ENCODE measurements around the gene KIF11.

KIF11 gene

DNA sequence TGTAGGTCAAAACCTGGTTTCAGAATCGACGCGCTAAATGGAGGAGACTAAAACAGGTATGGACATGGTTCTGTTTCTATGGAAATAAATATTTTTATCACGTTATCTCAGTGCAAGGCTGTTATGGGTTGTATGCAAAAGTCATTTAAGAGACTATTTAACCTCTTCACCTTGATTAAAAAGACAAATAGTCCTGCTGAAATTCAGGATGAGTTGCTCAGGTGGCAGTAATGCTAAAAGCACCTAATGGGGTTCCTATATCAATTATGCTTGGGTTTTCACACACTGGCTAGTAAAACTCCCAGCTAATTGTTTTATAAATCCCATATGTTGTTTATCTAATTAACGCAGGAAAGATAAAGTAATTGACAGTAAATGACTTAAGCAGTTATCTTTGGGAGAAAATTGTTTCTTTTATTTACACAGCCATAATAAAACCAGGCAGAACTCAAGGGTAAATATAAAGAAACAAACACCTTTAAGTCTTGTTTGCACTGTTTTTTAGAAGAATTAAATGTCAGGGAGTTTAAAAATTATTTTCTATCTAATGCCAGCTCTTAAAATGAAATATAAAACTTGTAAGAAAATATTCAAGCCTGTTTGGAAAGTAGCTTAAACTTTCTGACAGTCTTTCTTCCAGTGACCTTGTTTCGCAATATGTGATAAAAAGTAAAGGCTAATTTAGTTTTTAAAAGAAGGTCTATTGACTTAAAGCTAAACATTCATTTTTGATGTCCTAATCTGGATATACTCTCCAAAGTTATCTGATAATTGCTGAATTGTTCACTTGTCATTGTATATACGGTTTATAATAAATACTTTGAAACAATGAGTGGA lies 100.0 kb downstream of the KIF11 start:
- no peak overlapping the region for H3K4me3 ChIP-seq (ENCODE audit: low read length)
- no peaks in the 10 kb centered on the region for H3K36me3 ChIP-seq (ENCODE audit: insufficient read depth, low read length)
- peaks cover 9% of the 10 kb centered on the region for H3K9me3 ChIP-seq (ENCODE audit: low read length)
- no peaks in the 10 kb centered on the region for H3K4me1 ChIP-seq (ENCODE audit: insufficient read depth, low read length)
- H2AFZ ChIP-seq (ENCODE audit: low read depth, low read length) = no peak overlapping the region
- peaks cover 96% of the 10 kb centered on the region for H3K27me3 ChIP-seq (ENCODE audit: insufficient read depth, low read length)

DNA sequence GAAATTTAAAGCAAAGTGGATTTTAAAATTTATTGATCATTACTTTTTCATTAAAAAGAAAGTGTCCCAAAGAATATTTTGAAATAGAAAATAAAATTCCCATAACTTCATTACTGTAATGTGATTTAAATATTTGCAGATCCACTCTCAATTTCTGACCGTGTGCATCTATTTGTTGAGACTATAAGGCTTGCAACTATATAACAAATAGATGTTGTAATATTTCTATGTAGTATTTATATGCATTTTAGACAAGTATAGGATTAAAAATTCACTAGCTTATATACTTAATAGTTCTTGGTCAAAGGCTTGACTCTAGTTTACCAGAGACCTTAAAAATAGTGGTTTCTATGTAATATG lies 100.6 kb downstream of the KIF11 start:
- Histone ChIP-seq H3K4me3 (ENCODE audit: low read length) (no peak overlapping the region), H3K36me3 (ENCODE audit: insufficient read depth, low read length) (no peaks in the 10 kb centered on the region), H3K9me3 (ENCODE audit: low read length) (peaks cover 5% of the 10 kb centered on the region), H3K27me3 (ENCODE audit: insufficient read depth, low read length) (peaks cover 96% of the 10 kb centered on the region), H2AFZ (ENCODE audit: low read depth, low read length) (no peak overlapping the region), H3K4me1 (ENCODE audit: insufficient read depth, low read length) (no peaks in the 10 kb centered on the region)

DNA sequence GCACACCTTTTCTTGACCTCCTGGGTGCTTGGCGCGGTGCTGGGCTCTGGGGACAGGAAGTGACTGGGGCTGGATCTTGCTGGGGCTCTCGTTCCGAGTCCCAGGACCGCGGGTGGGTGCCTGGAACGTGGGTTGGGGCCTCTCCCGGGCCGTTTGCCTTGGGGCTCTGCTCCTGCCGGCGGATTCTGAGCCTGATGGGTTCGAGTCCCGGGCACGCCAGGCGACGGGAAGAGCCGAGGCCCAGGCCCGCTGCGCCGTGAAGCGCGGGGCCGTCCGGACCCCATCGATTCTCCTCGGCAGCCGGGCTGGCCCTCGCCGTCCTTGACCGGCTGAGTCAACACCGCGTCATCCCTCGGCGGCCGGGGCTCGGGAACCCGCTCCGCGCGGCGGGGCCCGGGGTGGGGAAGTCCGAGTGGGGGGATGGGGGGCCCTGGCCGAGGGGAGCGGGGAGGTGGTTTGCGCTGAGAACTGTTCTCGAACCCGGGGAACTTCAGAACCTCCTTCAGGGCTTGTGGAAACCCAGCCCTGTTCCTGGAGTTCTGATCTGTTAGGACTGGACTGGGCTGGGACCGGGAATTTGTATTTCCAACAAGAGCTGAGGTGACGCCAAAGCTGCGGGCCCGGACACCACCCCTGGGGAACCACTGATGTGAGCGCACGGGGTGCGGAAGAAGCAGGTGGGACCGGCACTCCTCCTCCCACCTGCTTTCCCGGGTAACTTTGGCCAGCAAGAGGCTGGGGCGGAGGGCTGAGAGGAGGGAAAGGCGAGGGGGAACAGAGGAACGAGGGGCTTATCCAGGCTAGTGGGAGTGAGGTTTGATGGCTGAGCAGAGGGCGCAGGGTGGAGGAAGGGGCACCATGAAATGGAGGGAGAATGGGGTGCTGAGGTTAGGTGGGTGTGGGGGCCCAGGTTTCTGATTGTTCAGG lies 103.0 kb downstream of the KIF11 start:
- Histone ChIP-seq H3K27me3 (ENCODE audit: insufficient read depth, low read length) (peaks cover 83% of the 10 kb centered on the region), H2AFZ (ENCODE audit: low read depth, low read length) (peak overlapping the region; percentile 31), H3K4me1 (ENCODE audit: insufficient read depth, low read length) (peaks cover 7% of the 10 kb centered on the region)

DNA sequence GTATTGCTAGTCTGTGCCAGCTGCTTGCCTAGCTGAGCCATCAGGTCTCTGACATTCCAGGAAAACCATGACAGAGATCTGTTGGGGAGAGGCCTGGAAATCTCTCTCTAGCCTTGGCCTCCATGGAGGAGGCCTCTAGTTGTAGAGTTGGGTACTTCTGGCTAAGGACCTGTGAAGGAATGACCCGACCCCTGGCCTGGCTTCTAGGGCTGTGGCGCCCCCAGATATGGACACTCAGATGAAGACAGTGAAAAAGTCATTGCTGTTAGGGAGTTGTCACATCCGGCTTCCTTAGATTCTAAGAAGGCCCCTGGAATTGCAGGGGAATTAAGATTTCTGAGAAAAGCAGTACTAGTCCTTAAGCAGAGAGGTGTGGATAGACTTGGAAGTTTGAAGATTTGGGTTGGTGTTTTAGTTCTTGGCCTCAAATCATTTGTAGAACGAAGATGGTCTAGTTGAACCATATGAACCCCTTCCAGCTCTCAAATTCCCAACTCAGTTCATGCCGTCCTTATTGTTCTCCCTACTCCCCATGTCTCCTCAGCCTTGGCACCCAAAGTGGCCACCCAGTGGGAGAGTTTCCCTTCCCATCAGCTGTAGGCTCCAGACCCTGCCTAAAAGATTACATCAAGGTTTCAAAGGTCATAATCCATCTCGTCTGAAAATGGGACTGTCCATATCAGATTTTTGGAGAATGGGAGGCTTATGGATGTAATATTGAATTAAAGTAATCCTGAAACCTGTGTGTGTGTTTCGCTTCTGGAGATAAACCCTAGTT lies 103.9 kb downstream of the KIF11 start:
- H3K36me3 ChIP-seq (ENCODE audit: insufficient read depth, low read length) = no peaks in the 10 kb centered on the region
- peaks cover 3% of the 10 kb centered on the region for H3K9me3 ChIP-seq (ENCODE audit: low read length)
- peaks cover 7% of the 10 kb centered on the region for H3K4me1 ChIP-seq (ENCODE audit: insufficient read depth, low read length)
- no peak overlapping the region for H2AFZ ChIP-seq (ENCODE audit: low read depth, low read length)
- H3K27me3 ChIP-seq (ENCODE audit: insufficient read depth, low read length) = peaks cover 78% of the 10 kb centered on the region
- no peak overlapping the region for H3K4me3 ChIP-seq (ENCODE audit: low read length)

More for the DNA sequence above, 103.0 kb downstream of the KIF11 start:
- H3K36me3 ChIP-seq (ENCODE audit: insufficient read depth, low read length) = no peaks in the 10 kb centered on the region
- no peak overlapping the region for H3K4me3 ChIP-seq (ENCODE audit: low read length)
- H3K9me3 ChIP-seq (ENCODE audit: low read length) = peaks cover 6% of the 10 kb centered on the region

DNA sequence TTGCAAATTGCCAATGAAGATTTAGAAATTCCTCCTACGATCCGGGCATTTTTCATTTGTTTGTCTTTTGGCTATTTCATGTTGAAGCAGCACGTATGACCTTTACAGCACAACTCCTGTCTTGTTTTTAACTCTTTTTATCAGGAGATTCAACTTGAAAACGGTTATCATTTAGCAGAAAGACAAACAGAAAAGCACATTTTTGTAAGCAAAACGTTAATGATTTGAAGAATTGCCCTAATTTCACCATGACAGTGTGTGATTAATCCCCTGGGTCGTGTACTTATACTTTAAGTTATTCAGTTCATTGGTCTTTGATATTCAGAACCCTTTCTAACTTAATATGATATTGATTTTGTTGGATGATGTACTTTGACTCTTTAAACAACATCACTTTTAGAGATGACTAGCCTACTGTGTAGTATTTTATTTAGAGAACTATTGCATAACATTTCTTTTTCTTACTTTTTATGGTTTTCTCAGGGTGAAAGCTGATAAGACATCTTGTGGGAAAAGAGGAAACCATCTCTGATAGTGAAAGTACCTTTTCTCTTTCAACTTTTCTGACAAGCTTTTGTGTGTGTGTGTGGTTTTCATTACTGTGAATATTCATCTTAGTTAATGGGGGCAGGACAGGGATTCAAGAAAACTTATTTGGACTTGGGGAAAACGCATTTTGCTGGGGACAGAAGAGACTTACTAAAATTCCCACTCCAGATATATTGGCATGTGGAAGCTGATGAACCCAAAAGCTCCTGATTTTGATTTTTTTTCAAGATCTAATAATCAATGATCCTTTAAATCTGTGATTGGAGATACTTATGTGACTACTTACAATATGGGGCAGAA lies 105.0 kb downstream of the KIF11 start:
- Histone ChIP-seq H3K9me3 (ENCODE audit: low read length) (peaks cover 2% of the 10 kb centered on the region), H3K4me1 (ENCODE audit: insufficient read depth, low read length) (peaks cover 7% of the 10 kb centered on the region), H3K27me3 (ENCODE audit: insufficient read depth, low read length) (peaks cover 68% of the 10 kb centered on the region), H3K4me3 (ENCODE audit: low read length) (no peak overlapping the region), H3K36me3 (ENCODE audit: insufficient read depth, low read length) (no peaks in the 10 kb centered on the region), H2AFZ (ENCODE audit: low read depth, low read length) (no peak overlapping the region)

DNA sequence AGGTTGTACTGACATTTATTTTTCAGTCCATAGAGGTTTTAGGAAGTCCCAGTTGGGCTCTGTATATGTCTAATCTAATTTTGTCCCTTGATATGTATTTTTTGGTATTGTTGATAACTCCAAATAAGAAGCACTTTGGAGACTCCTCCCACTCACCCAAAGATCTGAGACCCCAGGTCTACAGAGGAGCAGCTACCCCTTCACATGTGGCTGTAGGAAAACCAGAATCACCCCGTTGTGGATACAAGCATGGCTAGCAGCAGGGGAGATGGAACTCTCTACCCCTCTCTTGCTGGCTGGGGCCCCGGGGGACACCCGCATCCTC lies 106.2 kb downstream of the KIF11 start:
- peak overlapping the region; percentile 53 for H3K4me3 ChIP-seq (ENCODE audit: low read length)
- H3K27me3 ChIP-seq (ENCODE audit: insufficient read depth, low read length) = peaks cover 55% of the 10 kb centered on the region
- H2AFZ ChIP-seq (ENCODE audit: low read depth, low read length) = peak overlapping the region; percentile 98
- H3K4me1 ChIP-seq (ENCODE audit: insufficient read depth, low read length) = peaks cover 7% of the 10 kb centered on the region
- no peaks in the 10 kb centered on the region for H3K36me3 ChIP-seq (ENCODE audit: insufficient read depth, low read length)
- peaks cover 2% of the 10 kb centered on the region for H3K9me3 ChIP-seq (ENCODE audit: low read length)

DNA sequence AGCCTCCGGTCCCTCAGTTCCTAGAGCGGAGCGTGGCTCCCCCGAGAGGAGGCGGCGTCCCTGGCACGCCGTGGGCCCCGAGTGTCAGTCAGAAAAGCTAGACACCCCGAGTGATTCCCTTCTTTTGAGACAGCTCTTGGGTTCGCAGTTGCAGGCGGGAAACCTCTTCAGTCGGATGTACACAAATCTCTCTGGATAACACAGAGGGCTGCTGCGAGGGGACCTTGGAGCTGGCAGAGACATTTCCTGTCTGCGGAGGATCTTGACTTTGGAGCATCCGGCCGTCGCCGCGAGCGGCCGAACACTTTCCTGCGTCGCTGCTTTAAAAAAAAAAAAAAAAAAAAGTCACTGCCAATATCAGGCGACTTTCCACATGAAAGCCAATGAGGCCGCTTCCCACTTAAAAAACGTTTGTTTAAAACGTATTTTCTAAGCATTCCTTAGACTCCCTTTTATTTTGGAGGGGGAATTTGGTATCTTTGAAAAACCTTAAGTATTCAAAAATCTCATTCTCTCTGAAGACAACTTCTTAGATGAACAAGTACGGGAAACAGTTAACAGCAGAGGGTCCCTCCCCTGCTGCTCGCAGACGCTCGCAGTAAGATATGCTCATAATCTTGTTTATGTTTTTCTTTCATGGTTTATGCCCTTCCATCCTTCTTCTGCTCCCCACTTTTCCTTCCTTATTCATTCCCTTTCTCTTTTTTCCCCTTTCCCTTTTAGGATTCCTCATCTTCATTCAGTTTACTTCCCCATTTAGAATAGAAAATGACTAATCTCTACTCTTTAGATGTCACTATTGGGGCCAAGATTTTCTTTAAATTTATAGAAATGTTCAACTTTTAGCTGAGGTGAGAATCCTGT lies 106.8 kb downstream of the KIF11 start:
- peaks cover 2% of the 10 kb centered on the region for H3K9me3 ChIP-seq (ENCODE audit: low read length)
- H3K27me3 ChIP-seq (ENCODE audit: insufficient read depth, low read length) = peaks cover 49% of the 10 kb centered on the region
- H3K4me3 ChIP-seq (ENCODE audit: low read length) = peak overlapping the region; percentile 53
- no peaks in the 10 kb centered on the region for H3K36me3 ChIP-seq (ENCODE audit: insufficient read depth, low read length)
- H3K4me1 ChIP-seq (ENCODE audit: insufficient read depth, low read length) = peaks cover 7% of the 10 kb centered on the region
- peak overlapping the region; percentile 98 for H2AFZ ChIP-seq (ENCODE audit: low read depth, low read length)

DNA sequence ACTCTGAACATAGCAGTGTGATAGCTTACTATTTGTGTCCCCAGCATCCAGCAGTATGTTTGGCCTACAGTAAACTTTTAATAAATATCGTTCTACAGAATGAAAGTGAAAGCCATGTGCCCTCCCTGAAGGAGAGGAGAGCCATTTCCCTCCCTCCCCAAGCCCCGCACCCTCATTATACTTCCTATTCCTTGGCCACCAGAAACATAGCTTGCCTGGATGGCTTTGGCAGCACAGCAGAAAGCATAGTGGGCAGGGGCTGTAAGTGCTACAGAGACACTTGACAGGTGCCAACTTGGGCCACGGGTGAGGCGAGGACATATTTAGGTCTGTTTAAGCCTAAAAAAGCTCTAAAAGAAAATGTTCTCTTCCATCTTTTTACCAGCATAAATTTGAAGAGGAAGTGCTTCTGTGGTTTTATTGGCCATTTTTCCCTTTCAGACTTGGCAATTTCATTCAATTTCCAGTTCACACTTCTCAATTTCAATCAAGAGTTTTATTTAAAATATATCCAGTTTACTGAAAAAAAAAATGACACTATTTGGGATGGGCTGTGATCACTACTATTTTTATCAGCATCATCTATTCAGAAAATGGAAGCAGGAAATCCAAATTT lies 109.5 kb downstream of the KIF11 start:
- Histone ChIP-seq H3K36me3 (ENCODE audit: insufficient read depth, low read length) (no peaks in the 10 kb centered on the region), H3K4me1 (ENCODE audit: insufficient read depth, low read length) (peaks cover 7% of the 10 kb centered on the region), H3K4me3 (ENCODE audit: low read length) (no peak overlapping the region), H3K9me3 (ENCODE audit: low read length) (peaks cover 2% of the 10 kb centered on the region), H3K27me3 (ENCODE audit: insufficient read depth, low read length) (peaks cover 25% of the 10 kb centered on the region), H2AFZ (ENCODE audit: low read depth, low read length) (no peak overlapping the region)
